A172 (cell line): Measurements from ENCODE around the gene DTL. TPM values are rescaled to one million over a fixed set of nuclear protein-coding genes. Genes with fewer than 3 reads are reported as not detected.

Experiments
- DNase-seq: peaks from one replicate; pipeline ENCODE4 v3.0.0-alpha.2; 2015; ENCODE audit warnings: low spot score
- total RNA-seq: library from RNA; depleted of rRNA; stranded (reverse); fragments of >200 nt; shearing (Covaris generic); gene quantifications from 2 replicates; pipeline ENCODE4 v1.2.3, GENCODE V29; 2014; rRNA removed

The DTL gene
- total RNA-seq, 1 experiment from 2014 or later = 64.7 TPM

- no peak for DNase-seq
Measured at GRCh38 chr1:212127221-212127620, 91.7 kb downstream of the DTL start.

GRCh38 chr1:212129781-212130180 is 94.2 kb downstream of the DTL start:
- no peak for DNase-seq

- DNase-seq = no peak
Measured at GRCh38 chr1:212132025-212132424, 96.5 kb downstream of the DTL start.

GRCh38 chr1:212133319-212133718 is 97.8 kb downstream of the DTL start:
- DNase-seq = no peak

GRCh38 chr1:212135166-212135565 is 99.6 kb downstream of the DTL start:
- DNase-seq = no peak

GRCh38 chr1:212137854-212138253 is 102.3 kb downstream of the DTL start:
- DNase-seq = no peak

- no peak for DNase-seq
Measured at GRCh38 chr1:212138457-212138856, 102.9 kb downstream of the DTL start.

- DNase-seq = no peak
Measured at GRCh38 chr1:212139526-212140135, 104.1 kb downstream of the DTL start.

GRCh38 chr1:212141404-212141803 is 105.9 kb downstream of the DTL start:
- DNase-seq = no peak

- no peak for DNase-seq
Measured at GRCh38 chr1:212142883-212143530, 107.5 kb downstream of the DTL start.

- no peak for DNase-seq
Measured at GRCh38 chr1:212147581-212148033, 112.1 kb downstream of the DTL start.

GRCh38 chr1:212149566-212149965 is 114.0 kb downstream of the DTL start:
- DNase-seq = no peak

GRCh38 chr1:212152308-212152693 is 116.8 kb downstream of the DTL start:
- no peak for DNase-seq

- DNase-seq = no peak
Measured at GRCh38 chr1:212152869-212153268, 117.3 kb downstream of the DTL start.

GRCh38 chr1:212153635-212154034 is 118.1 kb downstream of the DTL start:
- DNase-seq = no peak

Other genes with a start within 250 kb of the DTL start
- gene LPGAT1, start 205.0 kb upstream of the DTL start, total RNA-seq = 83.2 and 83.8 TPM in 2 replicates
- 30.1 and 35.8 TPM in 2 replicates for gene INTS7, start 191 bp upstream of the DTL start, total RNA-seq
- gene PPP2R5A, start 249.7 kb downstream of the DTL start, total RNA-seq = 24.4 and 26.6 TPM in 2 replicates